ENCODE data around the gene MAP4K4.

The MAP4K4 gene

GRCh38 chr2:101692766-101693165 lies 4.7 kb upstream of the MAP4K4 start:
- no peak for TF ChIP-seq CTCF (IDR thresholded peaks at IDR 0.05)
- no peaks in the 10 kb centered on the region for H3K36me3 ChIP-seq
- H3K4me1 ChIP-seq (ENCODE audit: control insufficient read depth in 1 of 2, insufficient read depth in 1 of 2, low read depth in 1 of 2, low read length in 1 of 2) = peaks cover 29 to 36% of the 10 kb centered on the region in 2 experiments
- H3K9me3 ChIP-seq = no peaks in the 10 kb centered on the region
- peaks cover 23% of the 10 kb centered on the region for H3K27me3 ChIP-seq
- H3K4me3 ChIP-seq (ENCODE audit: low read depth in 1 of 2, low read length in 1 of 2) = no peak overlapping the region
- H3K27ac ChIP-seq = no peak overlapping the region

- no peak for TF ChIP-seq CTCF (IDR thresholded peaks at IDR 0.05)
- H3K27me3 ChIP-seq = peaks cover 23% of the 10 kb centered on the region
- H3K4me1 ChIP-seq (ENCODE audit: control insufficient read depth in 1 of 2, insufficient read depth in 1 of 2, low read depth in 1 of 2, low read length in 1 of 2) = peaks cover 32 to 36% of the 10 kb centered on the region in 2 experiments
- H3K36me3 ChIP-seq = no peaks in the 10 kb centered on the region
- H3K27ac ChIP-seq = no peak overlapping the region
- no peaks in the 10 kb centered on the region for H3K9me3 ChIP-seq
- no peak overlapping the region for H3K4me3 ChIP-seq (ENCODE audit: low read depth in 1 of 2, low read length in 1 of 2)
Observed at GRCh38 chr2:101693991-101694588, 3.4 kb upstream of the MAP4K4 start.

DNA sequence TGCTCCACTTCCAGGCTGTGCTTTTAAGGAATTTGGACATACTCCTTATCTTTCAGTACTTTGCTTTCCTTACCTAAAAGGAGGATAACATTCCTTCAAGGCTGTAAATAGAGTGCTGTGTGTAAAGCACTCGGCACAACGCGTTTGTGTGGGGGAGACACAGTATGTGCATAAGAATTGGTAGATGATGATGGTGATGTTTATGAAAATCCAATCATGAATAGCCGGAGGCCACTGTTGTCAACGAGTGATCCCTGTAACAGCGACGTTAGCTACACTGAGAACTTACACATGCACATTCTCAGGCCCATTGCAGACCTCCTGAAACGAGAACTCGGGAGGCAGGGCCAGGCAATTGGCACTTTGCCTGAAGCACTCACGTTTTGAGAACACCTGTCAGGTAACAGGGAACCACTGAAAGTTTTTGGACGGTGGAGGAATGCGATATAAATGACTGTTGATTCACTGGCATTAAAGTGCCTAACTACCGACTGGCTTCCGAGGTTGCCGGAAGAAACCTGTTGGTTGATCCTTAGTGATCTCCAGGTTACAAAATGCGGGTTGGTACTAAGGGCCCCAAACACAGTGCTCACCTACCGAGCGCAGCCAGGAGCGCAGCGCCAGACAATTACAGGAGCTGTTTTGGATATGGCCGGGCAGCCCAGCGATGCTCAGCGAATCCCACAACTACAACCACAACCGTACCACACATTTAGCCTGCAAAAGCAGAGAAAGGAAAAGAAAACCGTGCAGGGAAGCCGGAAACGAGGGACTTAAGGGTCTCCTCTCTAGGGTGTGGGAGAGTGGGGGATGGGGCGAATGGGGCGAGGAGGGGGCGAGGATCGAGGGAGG lies 1.0 kb upstream of the MAP4K4 start:
- H3K27ac ChIP-seq = peak overlapping the region; percentile 89
- TF ChIP-seq CTCF (IDR thresholded peaks at IDR 0.05) = no peak
- no peaks in the 10 kb centered on the region for H3K9me3 ChIP-seq
- peak overlapping the region; percentile 77 to 100 for H3K4me3 ChIP-seq (ENCODE audit: low read depth in 1 of 2, low read length in 1 of 2)
- peaks cover 56% of the 10 kb centered on the region in 2 experiments for H3K4me1 ChIP-seq (ENCODE audit: control insufficient read depth in 1 of 2, insufficient read depth in 1 of 2, low read depth in 1 of 2, low read length in 1 of 2)
- H3K27me3 ChIP-seq = peaks cover 23% of the 10 kb centered on the region
- H3K36me3 ChIP-seq = peaks cover 4% of the 10 kb centered on the region

DNA sequence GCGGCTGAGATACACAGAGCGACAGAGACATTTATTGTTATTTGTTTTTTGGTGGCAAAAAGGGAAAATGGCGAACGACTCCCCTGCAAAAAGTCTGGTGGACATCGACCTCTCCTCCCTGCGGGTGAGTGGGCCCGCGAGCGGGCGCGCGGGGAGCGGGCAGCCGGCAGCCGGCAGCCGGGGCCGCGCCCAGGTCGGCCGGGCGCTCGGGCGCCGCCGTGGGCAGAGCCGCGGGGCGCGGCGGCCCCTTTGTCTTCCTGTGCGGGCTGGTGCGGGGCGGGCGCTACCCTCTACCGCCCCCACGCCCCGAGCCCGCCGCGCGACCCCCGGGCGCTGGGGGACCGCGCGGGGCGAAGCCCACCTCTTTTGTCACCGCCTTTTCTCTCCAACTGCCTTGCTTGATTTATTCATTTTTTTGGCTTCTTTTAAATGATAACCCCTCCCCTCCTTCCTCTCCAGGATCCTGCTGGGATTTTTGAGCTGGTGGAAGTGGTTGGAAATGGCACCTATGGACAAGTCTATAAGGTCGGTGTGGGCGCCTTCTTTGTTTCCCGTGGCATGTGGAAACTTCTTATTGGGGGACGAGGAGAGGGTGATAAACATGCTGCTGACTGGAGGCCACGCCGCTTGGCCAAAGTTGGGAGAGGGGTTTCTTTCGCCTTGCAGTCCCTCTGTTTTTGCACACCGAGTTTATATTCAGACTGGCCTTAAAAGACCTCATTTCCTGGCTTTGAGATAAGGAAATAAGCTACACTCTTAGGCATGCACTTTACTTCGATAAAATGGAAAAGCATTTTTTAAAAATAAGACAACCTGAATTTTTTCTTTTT lies 722 bp downstream of the MAP4K4 start:
- peaks cover 68 to 70% of the 10 kb centered on the region in 2 experiments for H3K4me1 ChIP-seq (ENCODE audit: control insufficient read depth in 1 of 2, insufficient read depth in 1 of 2, low read depth in 1 of 2, low read length in 1 of 2)
- peak overlapping the region; percentile 69 to 100 for H3K4me3 ChIP-seq (ENCODE audit: low read depth in 1 of 2, low read length in 1 of 2)

More for the DNA sequence above, 722 bp downstream of the MAP4K4 start:
- H3K27me3 ChIP-seq = peaks cover 23% of the 10 kb centered on the region
- H3K27ac ChIP-seq = peak overlapping the region; percentile 89
- H3K36me3 ChIP-seq = peaks cover 15% of the 10 kb centered on the region
- H3K9me3 ChIP-seq = no peaks in the 10 kb centered on the region
- TF ChIP-seq CTCF (IDR thresholded peaks at IDR 0.05) = no peak

Measured in neutrophil (primary cell).